GM12878 (cell line): ENCODE measurements around the gene SPATA9. TPM values are rescaled to one million over a fixed set of nuclear protein-coding genes. Genes with fewer than 3 reads are reported as not detected.

Source experiments
- ELK1 ChIP-seq: IDR thresholded peaks from 2 replicates; pipeline ENCODE4 v1.6.1; 2012; ENCODE audit warnings: low read depth, low read length, improper control_type of control experiment
- FOXM1 ChIP-seq: IDR thresholded peaks from 2 replicates; pipeline ENCODE4 v1.6.1; 2012; ENCODE audit warnings: low read depth, mild to moderate bottlenecking, inconsistent platforms, low read length, moderate library complexity
- GATAD2B ChIP-seq: fragments of 450-650 bp; conservative IDR thresholded peaks from 2 replicates; pipeline ENCODE4 v1.6.1; 2017; ENCODE audit warnings: low read depth, mild to moderate bottlenecking, moderate library complexity
- IKZF1 ChIP-seq: fragments of 450-650 bp; conservative IDR thresholded peaks from 2 replicates; pipeline ENCODE4 v1.6.1; 2017; ENCODE audit warnings: antibody characterized with exemption, mild to moderate bottlenecking
- NBN ChIP-seq: fragments of 450-650 bp; IDR thresholded peaks from 2 replicates; pipeline ENCODE4 v1.6.1; 2016
- SUPT20H ChIP-seq: IDR thresholded peaks from 2 replicates; pipeline ENCODE4 v1.6.1; 2011; ENCODE audit warnings: low read depth, mild to moderate bottlenecking, low read length, moderate library complexity, borderline replicate concordance; ENCODE audit not compliant: control insufficient read depth
- TARDBP ChIP-seq: IDR thresholded peaks from 2 replicates; pipeline ENCODE4 v1.6.1; 2016; ENCODE audit warnings: borderline replicate concordance
- ZBTB4 ChIP-seq: fragments of 450-650 bp; formaldehyde crosslinking; IDR thresholded peaks from 2 replicates; pipeline ENCODE4 v1.4.0; 2022; ENCODE audit warnings: mild to moderate bottlenecking, moderate library complexity
- polyA plus RNA-seq, 11 experiments: library from polyadenylated mRNA; depleted of rRNA in 4 of 11; unstranded in 6 of 11; stranded (reverse) in 5 of 11; fragments of >200 nt; fragmentation: Nextera tagmentation in 4 of 11; fragmentation: Illumina TruSeq in 1 of 11; extraction: Ambion mirVana in 4 of 11; extraction: Trizol in 1 of 11; gene quantifications; 1 replicate in 1 of 11; 2 replicates in 10 of 11; pipeline versions ENCODE4 v1.2.1 to v1.2.3, GENCODE V29; 2011 to 2016; ENCODE audit warnings: inconsistent platforms in 2 of 11, missing spikeins in 2 of 11, low read depth in 1 of 11
- total RNA-seq, 4 experiments: library from RNA; depleted of rRNA in 3 of 4; stranded (reverse); fragments of >200 nt in 3 of 4; fragmentation: Illumina TruSeq in 1 of 4; extraction: Trizol in 1 of 4; gene quantifications; 2 replicates each; pipeline versions ENCODE4 v1.2.1 to v1.2.3, GENCODE V29; 2013 to 2021

SPATA9 gene
- total and polyA plus RNA-seq, 10 of the 15 experiments (the other 5 are each of a cell fraction or from before 2014, with no cell fraction given), result 0.11 to 0.49 (median 0.16) TPM; not detected in 1

GRCh38 chr5:95723632-95724369 is 41.0 kb upstream of the SPATA9 start (continued):
- TF ChIP-seq GATAD2B, result no peak
- no peak for TF ChIP-seq TARDBP
- TF ChIP-seq ELK1, result no peak
- TF ChIP-seq NBN, result no peak
- no peak for TF ChIP-seq SUPT20H
- TF ChIP-seq ZBTB4, result no peak
- TF ChIP-seq FOXM1, result no peak
- TF ChIP-seq IKZF1, result no peak
